NCI-H345 (cell line): ENCODE measurements around the gene NRG2.

Source experiments
- DNase-seq: peaks from one replicate; lab custom pipeline; 2025; lab: John Stamatoyannopoulos, UW

Gene NRG2

DNA sequence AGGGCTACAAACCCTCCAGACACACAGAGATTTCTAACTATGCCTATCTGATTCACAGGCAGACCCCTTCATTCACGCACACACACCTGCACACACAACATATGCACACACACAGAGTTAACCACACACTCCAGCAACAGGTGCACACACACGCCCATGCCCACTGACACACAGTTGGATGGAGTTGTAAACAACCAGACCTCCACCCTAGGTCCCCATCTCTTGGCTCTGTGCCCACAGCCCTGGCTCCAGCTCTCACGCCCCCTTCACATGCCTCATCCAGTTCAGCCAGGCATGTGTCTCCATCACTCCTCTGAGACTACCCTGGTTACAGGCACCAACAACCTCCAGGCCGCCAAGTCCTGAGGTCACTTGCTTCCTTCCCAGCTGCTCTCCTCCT, 186.4 kb downstream of the NRG2 start:
- DNase-seq, result peak; percentile 73

GRCh38 chr5:139855946-139856540, 187.1 kb downstream of the NRG2 start:
- DNase-seq, result no peak

- DNase-seq, result no peak
These were observed 187.6 kb downstream of the NRG2 start for GRCh38 chr5:139855451-139855850.

DNA sequence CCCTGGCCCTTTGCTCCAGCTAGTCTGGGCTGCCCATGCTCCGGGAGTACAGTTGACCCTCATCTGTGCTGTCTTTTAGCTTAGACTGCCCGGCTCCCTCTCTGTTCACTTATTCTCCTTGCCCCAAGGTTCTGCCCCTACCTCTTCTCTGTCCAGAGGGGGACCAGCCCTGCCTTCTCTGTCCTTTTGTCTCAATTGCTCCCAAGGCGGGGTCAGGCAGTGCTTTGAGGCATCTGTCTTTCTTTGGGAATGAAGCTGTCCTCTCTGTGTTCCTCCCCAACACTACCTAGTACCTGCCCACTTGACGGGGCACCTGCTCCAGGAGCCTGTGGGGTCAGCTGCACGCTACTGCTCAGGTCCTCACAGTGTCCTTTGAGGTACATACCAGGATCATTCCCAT, 188.1 kb downstream of the NRG2 start:
- no peak for DNase-seq

DNA sequence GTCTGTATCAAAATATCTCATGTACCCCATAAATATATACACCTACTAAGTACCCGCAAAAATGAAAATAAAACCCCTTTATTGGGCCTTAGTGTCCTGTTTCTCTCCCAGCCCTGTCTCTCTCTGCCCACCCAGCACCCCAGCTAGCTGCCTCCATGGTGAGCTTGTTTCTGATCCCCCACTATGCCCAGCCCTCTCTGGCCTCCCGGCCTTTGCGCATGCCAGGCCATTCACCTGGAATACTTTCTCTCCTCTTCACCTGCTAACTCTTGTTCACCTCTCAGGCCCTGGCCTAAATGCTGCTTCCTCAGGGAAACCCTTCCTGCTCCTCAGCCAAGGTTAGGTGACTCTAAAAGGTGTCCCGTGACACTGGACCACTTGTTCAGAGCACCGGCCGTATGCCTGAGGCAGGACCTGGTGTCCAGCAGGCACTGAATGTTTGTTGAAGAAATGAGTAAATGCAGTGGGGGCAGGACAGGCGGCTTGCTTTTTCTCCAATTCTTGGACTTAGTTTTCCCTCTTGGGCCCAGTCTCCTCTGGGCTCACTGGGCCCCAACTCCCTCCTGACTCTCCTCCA, 189.0 kb downstream of the NRG2 start:
- no peak for DNase-seq

DNA sequence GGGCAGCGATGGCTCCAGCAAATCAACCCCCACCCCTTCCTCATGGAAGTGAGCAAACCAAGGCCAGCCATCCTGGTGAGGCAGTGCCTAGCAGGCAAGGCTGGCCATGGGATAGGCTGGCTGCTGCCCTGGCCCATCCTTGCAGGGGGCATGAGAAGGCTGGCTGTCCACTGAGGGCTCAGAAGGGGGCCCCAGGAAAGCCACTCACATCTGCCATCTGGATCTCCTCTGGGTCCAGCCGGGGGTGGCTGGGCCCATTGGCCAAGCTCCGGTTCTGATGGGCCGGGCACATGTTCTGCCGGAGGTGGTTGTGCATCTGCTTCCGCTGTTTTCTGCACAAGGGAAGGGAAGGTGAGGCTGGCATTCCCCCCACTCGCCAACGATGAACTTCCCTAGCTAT, 190.4 kb downstream of the NRG2 start:
- DNase-seq, result no peak

GRCh38 chr5:139851558-139851957, 191.5 kb downstream of the NRG2 start:
- no peak for DNase-seq

DNA sequence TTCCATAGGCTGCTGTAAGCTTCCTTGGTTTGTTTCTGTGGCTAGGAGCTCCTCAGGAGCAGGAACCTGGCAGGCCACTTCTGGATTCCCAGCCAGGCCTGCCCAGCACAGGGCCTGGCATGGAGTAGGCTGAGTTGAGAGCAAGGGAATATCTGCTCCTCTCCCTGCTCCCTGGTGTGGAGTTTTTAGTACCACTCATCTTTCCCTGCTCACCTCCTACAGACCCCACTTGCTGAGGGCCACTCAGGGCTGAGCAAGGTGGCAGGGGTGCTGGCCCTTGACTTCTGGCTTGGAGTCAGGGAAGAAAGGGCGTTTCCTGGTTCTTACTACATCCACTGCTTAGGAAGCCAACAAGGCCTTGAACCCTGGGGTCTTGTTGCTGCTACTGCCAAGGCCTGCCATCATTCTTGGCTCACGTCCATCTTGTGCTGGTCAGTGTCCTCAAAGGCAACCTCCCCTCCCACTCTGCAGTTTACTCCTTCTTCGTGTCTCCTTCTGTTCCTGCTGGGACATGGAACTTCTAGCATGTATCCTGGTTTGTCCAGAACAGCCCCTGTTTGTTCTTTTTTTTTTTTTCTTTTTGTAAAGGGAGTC, 192.6 kb downstream of the NRG2 start:
- no peak for DNase-seq

DNA sequence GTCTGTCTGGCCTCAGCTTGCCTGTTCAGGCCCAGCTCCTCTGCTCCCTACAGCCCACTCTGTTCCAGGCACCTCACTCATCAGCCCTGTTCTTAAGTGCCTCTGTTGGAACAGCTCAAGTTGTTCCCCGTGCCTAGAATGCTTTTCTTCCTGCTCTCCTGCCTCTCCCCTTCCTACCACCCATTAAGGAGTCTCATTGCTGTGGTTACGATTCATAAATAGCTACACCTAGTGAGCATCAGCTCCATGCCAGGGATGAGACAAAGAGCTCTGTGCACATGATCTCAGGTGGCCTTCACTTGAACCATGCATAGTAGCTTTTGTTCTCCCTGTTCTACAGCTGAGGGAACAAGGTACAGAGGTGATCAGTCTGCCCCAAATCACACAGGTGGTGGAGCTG, 193.2 kb downstream of the NRG2 start:
- DNase-seq, result peak; percentile 20

- DNase-seq, result no peak
These were observed 193.6 kb downstream of the NRG2 start for GRCh38 chr5:139849501-139849900.

DNA sequence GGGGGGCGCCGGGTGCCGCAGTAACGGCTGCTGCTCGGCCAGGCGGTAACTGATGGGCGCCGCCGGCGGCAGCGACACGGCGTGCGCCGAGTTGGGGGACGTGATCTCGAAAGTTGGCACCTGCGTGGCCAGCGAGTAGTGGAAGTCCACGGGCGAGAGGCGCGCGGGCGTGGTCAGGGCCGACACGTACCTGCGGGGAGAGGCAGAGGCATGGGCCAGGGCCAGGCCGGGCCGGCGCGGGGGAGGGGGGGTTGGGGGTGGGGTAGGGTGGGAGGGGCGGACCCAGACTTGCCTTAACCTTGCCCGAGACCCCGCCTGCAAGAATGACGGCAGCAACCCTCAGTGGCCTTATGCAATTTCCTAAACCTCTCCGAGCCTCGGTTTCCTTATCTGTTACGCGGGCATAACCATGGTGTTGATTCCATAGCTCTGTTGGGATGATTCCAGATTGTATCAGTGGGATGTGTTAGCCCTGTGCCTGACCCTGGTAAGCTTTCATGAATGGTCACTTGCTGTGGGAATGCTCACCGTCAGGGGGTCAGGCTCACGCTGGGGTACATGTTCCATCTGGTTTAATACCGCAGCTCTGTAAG, 194.5 kb downstream of the NRG2 start:
- DNase-seq, result no peak

DNA sequence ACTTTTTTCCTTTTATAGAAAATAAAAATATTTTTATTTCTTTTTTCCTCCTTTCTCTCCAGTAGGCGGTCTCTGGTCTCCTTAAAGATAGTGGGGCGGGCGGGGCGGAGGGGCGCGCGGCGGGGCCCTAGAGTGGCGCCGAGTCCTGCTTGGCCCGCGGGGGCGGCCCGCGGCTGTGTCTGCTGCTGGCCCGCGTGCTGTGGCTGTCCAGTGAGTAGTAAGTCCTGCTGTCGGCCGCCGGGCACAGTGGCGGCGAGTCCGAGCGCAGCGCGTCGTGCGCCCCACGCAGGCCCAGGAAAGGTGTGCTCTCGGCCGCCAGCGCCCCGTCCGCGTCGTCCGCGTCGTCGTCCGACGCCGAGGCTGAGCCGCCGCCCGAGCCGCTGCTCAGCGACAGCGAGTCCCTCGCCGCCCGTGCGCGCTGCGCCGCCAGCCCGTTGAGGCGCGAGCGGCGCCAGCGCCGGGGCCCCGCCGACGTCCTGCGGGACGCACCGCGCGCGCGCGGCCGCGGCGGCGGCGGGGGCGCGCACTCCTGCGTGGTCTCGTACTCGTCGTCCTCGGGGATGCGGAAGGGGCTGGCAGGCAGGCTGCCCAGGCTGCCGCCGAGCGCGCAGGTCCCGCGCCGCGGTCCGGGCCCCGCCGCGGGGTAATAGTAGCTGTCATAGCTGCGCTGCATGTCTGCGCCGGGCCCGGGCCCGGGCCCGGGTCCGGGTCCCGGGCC, 195.2 kb downstream of the NRG2 start:
- DNase-seq, result peak; percentile 63

GRCh38 chr5:139847091-139847490, 196.0 kb downstream of the NRG2 start:
- no peak for DNase-seq

DNA sequence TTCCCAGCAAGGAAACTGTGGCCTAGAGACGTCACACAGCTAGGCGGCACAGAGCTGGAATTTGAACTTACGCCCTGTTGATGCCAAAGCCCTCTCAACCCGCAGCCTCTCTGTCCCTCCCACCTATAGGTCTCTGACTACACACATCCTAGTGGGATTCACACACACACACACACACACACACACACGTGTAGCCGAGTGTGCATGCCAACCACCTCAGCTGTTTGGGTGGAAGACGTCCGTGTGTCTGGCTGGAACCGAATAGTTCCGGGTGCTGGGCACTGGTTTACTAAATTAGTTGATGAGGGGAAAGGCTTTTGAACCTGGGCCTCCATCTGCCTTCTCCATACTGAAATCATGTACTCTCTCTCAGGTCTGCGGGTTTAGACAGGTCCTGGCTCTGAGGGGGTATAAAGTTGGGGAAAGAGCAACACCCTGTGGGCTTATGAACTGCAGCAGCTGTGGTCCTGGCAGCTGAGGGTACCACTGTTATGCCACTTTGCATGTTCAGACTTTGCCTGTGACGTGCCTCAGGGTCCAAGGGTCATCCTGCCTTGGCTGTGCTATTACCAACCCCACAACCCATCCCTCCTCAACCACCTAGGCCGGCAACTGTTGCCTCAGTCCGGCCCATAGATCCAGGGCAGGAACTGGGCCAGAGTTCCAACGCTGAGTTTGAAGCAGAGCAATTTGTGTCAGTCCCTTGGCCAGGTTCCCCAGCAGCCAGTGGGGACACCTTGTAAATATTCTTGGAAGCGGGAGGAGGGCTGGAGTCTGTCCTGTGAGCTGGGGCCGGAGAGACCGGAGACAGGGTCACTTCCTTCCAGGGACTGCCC, 197.0 kb downstream of the NRG2 start:
- DNase-seq, result no peak

GRCh38 chr5:139844472-139845145, 198.5 kb downstream of the NRG2 start:
- peak; percentile 65 for DNase-seq

GRCh38 chr5:139843991-139844390, 199.1 kb downstream of the NRG2 start:
- DNase-seq, result no peak

- DNase-seq, result no peak
These were observed 200.8 kb downstream of the NRG2 start for GRCh38 chr5:139842321-139842720.

DNA sequence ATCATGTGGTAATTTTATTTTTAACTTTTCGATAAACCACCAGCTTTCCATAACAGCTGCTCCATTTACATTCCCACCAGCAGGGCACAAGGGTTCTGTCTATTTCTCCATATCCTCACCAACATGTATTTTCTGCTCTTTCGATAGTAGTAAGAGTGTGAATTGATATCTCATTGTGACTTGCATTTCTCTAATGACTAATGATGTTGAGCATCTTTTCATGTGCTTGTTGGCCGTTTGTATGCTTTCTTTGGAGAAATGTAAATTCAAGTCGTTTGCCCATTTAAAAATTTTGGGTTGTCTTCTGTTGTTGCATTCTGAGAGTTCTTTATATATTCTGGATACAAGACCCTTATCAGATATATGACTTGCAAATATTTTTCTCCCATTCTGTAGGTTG, 201.6 kb downstream of the NRG2 start:
- DNase-seq, result no peak

DNA sequence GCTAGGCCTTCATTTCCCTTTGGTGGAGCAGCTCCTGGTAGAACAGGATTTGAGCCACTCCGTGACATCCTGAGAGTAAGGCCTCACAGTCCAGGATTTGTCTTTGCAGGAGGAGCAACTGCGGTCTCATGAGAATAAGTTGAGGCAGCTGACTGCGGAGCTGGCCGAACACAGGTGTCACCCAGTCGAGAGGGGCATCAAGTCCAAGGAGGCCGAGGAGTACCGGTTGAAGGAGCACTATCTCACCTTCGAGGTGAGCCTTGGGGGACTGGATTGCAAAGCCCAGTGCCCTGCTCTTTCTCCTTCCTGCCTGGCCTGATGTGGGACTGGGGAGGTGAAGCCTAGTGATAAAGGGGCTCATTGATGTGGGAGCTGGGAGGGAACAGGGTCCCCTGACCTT, 203.2 kb downstream of the NRG2 start:
- no peak for DNase-seq

DNA sequence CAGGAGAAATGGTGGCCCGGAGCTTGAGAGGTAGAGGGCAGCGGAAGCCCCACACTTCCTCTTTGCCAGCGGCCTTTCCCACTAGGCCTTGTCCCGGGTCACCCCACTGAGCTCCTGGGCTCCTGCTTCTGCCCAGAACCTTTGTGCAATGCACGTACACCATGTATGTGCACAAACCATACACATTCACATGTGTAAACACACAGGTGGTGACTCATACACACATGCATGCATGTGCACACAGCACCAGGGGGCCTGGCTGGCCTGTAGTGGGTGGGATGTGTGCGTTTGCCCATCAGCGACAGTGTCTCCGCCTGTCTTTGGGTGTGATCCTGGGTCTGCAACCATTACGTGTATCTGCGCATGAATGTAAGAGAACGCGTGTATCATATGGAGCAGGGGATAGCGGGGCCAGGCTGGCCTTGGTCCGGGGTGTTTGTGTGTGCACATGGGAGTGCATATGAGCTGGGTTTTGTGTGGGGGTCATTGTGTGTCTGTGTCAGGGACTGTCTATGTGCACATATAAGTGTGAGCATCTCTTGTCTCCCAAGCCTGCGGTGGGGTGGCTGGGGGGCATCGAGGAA, 203.8 kb downstream of the NRG2 start:
- DNase-seq, result no peak
